RWPE1 (cell line): ENCODE measurements around the gene PLA2G5.

Source experiments
- CTCF ChIA-PET: fragments of 350-600 bp; sonication (Branson Sonifier 250); formaldehyde crosslinking; extraction: SDS; loops from one replicate; lab custom pipeline; 2021; lab: Yijun Ruan, JAX
- POLR2A ChIA-PET: fragments of 400-600 bp; formaldehyde crosslinking; extraction: SDS; loops from one replicate; lab custom pipeline; 2020; ENCODE audit warnings: antibody characterized with exemption; ENCODE audit not compliant: low non-redundant PET; lab: Yijun Ruan, JAX
- DNase-seq: peaks from one replicate; pipeline ENCODE4 v3.0.0; 2012; ENCODE audit warnings: low spot score
- H3K27ac ChIP-seq: fragments of 450-650 bp; 2 replicates; pipeline ENCODE4 v1.5.1; 2017
- TF ChIP-seq, protein P1 (sequence below): fragments of 450-650 bp; conservative IDR thresholded peaks from 2 replicates; pipeline ENCODE4 v1.5.1; 2017; ENCODE audit warnings: low read depth, mild to moderate bottlenecking

The PLA2G5 gene

DNA sequence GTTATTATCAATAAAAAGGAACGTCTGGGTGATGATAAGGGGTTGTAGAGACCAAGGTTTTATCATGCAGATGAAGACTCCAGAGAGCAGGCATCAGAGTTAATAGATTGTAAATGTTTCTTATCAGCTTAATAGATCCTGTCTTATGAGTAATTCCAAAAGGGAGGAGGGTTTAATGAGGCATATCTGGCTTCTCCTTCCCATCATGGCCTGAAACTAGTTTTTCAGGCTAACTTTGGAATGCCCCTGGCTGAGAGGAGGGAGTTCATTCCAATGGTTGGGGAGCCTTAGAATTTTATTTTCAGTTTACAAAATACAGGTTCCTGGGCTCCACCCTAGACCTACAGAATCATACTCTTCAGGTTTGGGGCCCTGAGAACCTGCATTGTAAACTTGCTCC, 35.9 kb downstream of the PLA2G5 start:
- ChIA-PET CTCF (no interaction called here), POLR2A (no interaction called here)
- TF ChIP-seq, protein P1, sequence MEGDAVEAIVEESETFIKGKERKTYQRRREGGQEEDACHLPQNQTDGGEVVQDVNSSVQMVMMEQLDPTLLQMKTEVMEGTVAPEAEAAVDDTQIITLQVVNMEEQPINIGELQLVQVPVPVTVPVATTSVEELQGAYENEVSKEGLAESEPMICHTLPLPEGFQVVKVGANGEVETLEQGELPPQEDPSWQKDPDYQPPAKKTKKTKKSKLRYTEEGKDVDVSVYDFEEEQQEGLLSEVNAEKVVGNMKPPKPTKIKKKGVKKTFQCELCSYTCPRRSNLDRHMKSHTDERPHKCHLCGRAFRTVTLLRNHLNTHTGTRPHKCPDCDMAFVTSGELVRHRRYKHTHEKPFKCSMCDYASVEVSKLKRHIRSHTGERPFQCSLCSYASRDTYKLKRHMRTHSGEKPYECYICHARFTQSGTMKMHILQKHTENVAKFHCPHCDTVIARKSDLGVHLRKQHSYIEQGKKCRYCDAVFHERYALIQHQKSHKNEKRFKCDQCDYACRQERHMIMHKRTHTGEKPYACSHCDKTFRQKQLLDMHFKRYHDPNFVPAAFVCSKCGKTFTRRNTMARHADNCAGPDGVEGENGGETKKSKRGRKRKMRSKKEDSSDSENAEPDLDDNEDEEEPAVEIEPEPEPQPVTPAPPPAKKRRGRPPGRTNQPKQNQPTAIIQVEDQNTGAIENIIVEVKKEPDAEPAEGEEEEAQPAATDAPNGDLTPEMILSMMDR, result no peak
- no peak for DNase-seq
- H3K27ac ChIP-seq, result no peak overlapping the region

DNA sequence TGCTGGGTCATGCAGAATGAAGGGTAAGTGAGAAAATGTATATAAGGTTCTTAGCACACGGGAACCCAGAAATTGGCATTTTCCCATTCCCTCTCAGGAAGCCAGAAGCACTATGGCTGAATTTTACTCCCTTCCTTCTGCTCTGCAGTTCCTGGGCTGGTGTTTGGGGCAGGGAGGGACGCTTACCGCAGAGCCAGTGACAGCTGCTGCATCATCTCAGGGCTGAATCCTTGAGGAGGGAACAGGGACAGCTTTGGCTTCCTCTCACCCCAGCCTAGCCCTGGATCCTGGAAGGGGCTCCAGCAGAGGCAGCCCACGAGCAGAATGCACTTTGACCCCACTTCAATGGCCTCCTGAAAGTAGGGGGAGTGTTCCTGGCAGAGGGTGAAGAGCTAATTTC, 37.4 kb downstream of the PLA2G5 start:
- POLR2A ChIA-PET, result no interaction called here
- H3K27ac ChIP-seq, result no peak overlapping the region
- CTCF ChIA-PET, result no interaction called here
- DNase-seq, result no peak
- TF ChIP-seq, protein P1, result no peak

DNA sequence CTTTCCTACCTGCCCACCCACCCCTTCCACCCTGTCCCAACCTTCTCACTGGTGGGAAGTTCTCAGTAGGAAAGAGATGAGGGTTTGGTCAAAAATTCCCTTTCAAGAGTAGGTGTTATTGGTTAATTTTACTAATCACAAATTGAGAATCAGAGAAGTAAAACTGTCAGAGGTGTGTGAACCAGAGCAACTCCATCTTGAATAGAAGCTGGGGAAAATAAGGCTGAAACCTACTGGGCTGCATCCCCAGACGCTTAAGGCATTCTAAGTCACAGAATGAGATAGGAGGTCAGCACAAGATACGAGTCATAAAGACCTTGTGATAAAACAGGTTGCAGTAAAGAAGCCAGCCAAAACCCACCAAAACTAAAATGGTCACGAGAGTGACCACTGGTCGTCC, 37.8 kb downstream of the PLA2G5 start:
- no peak overlapping the region for H3K27ac ChIP-seq
- ChIA-PET CTCF (no interaction called here), POLR2A (no interaction called here)
- TF ChIP-seq, protein P1, result no peak
- DNase-seq, result no peak

DNA sequence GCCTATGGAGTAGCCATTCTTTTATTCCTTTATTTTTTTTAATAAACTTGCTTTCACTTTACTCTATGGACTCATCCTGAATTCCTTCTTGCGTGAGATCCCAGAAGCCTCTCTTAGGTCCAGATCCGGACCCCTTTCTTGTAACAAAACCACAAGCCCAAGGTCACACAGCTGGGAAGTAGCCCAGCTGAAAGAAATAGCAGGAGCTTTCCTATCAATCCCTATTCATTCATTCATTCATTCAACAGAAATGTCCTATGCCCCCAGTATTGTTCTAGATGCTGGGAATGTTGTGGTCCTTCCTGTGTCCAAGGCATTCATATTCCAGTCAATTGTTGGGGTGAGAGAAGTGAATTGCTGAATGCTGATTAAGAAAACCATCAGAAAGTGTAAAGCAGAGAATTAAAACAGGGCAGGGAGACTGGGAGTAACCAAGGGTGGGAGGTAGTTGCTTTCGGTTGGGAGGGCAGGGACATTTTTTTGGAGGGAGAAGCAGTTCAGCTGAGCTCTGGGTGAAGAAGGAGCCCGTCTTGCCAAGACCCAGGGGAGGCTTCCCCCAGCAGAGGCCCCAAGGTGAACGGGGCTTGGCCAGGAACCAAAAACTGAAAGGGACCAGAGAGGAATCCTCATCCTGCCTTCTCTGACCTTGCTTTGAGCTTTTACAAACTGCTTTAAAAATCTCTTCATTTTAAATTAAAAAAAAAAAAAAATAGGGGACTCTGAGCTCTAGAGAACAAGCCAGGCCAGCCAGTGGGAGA, 38.6 kb downstream of the PLA2G5 start:
- CTCF ChIA-PET, result interaction anchor here (0.6 kb wide), 1 partner anchor 43 kb away, joined by 5 read pairs; no protein-coding TSS in a partner anchor
- TF ChIP-seq, protein P1, result no peak
- POLR2A ChIA-PET, result interaction anchor here (0.6 kb wide), 1 partner anchor 43 kb away, joined by 4 read pairs; no protein-coding TSS in a partner anchor
- no peak overlapping the region for H3K27ac ChIP-seq
- no peak for DNase-seq

DNA sequence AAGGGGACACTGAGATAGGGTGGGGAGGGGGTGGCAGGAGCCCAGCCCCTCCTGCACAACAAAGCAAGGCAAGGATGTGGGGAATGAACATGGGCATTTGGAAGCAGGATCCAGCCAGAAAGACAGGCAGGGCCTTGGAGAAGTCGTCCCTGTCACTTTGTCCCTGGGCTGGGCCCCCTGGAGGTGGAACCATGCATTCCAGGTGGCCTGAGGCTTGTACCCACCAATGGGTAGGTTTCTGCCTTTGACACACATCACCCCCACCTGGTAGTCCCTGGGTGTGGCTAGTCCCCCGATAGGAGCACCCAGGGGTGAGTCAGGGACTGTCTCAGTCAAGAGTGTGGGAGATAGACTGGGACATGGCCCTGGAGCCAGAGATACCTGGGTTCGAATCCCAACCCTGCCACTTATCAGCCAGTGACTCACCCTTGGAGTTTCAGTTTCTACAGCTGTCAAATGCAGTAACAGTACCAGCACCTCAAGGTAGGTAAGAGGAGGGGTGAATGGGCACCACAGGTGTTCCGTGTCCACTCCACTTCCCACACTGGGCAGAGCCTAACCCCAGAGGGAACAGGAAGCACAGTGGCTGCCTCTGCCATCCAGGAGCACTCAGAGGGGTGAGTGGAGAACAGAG, 39.3 kb downstream of the PLA2G5 start:
- DNase-seq, result no peak
- H3K27ac ChIP-seq, result no peak overlapping the region
- TF ChIP-seq, protein P1, result no peak
- CTCF ChIA-PET, result no interaction called here
- POLR2A ChIA-PET, result no interaction called here

DNA sequence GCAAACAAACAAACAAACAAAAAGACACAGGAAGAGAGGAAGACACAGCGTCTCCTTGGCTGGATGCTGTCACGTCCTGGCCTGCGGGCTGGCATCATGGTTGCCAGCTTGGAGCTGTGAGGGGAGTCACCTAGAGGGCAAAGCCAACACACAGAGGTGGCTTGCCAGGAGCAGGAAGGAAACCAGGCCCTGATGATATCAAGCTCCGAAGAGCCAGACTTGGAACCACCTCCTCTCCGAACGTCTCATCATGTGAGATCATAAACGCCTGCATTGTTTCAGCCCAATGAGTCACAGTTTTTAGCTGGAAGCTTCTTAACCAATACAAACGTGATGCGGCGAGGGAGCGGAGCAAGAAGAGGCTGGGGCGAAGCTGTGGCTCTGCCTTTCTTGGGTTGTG, 40.7 kb downstream of the PLA2G5 start:
- TF ChIP-seq, protein P1, result no peak
- POLR2A ChIA-PET, result no interaction called here
- no peak overlapping the region for H3K27ac ChIP-seq
- peak; percentile 63 for DNase-seq
- CTCF ChIA-PET, result no interaction called here
